CD14-positive monocyte (primary cell): ENCODE data around the gene CYB5A. TPM values are rescaled to one million over a fixed set of nuclear protein-coding genes. Genes with fewer than 3 reads are reported as not detected.

ENCODE experiments used
- DNase-seq, 3 donors: peaks; one replicate each; pipeline ENCODE4 v3.0.0-alpha.2; 2011 to 2022
- H2AFZ ChIP-seq: 2 replicates; pipeline ENCODE4 v1.6.0; 2012; ENCODE audit warnings: mild to moderate bottlenecking, low read depth, low read length, inconsistent platforms; ENCODE audit not compliant: insufficient read depth, poor library complexity, severe bottlenecking
- H3K27ac ChIP-seq, 2 donors: 1 replicate in 1 of 2; 2 replicates in 1 of 2; pipeline ENCODE4 v1.5.1; 2012 to 2013; ENCODE audit warnings: low read length in 2 of 2, control low read depth in 1 of 2, inconsistent platforms in 1 of 2, low read depth in 1 of 2, mild to moderate bottlenecking in 1 of 2
- H3K27me3 ChIP-seq, 2 donors: one replicate each; pipeline versions ENCODE4 v1.6.0 to v1.6.1; 2011 to 2013; ENCODE audit warnings: low read length in 2 of 2; ENCODE audit not compliant: control insufficient read depth in 2 of 2, insufficient read depth in 2 of 2
- H3K36me3 ChIP-seq, 2 donors: replicated peaks in 1 of 2; 1 replicate in 1 of 2; 2 replicates in 1 of 2; pipeline versions ENCODE4 v1.5.1 to v1.6.1; 2012 to 2013; ENCODE audit warnings: low read length in 2 of 2, control low read depth in 1 of 2, inconsistent platforms in 1 of 2, mild to moderate bottlenecking in 1 of 2; ENCODE audit not compliant: insufficient read depth in 2 of 2, control insufficient read depth in 1 of 2
- H3K4me1 ChIP-seq, 2 donors: 1 replicate in 1 of 2; 2 replicates in 1 of 2; pipeline versions ENCODE4 v1.5.1 to v1.6.1; 2012 to 2013; ENCODE audit warnings: low read length in 2 of 2, control low read depth in 1 of 2, inconsistent platforms in 1 of 2, mild to moderate bottlenecking in 1 of 2, moderate library complexity in 1 of 2; ENCODE audit not compliant: insufficient read depth in 2 of 2, control insufficient read depth in 1 of 2
- H3K4me2 ChIP-seq: replicated peaks from 2 replicates; pipeline ENCODE3; 2012; ENCODE audit warnings: low read length, moderate library complexity, mild to moderate bottlenecking; ENCODE audit not compliant: poor library complexity, severe bottlenecking; ENCODE audit errors: extremely low read depth
- H3K4me3 ChIP-seq, 3 experiments: fragments of 200-600 bp in 1 of 3; sonication (generic) in 1 of 3; replicated peaks in 1 of 3; 1 replicate in 2 of 3; 2 replicates in 1 of 3; pipeline ENCODE4 v1.5.1; 2011 to 2013; ENCODE audit warnings: low read length in 3 of 3, mild to moderate bottlenecking in 3 of 3, control low read depth in 2 of 3, low read depth in 2 of 3, inconsistent platforms in 1 of 3, moderate library complexity in 1 of 3
- H3K79me2 ChIP-seq: 2 replicates; pipeline ENCODE4 v1.6.0; 2012; ENCODE audit warnings: mild to moderate bottlenecking, control low read depth, inconsistent platforms, low read length, moderate library complexity; ENCODE audit not compliant: insufficient read depth
- H3K9ac ChIP-seq: 2 replicates; pipeline ENCODE4 v1.6.0; 2017; ENCODE audit warnings: low read length, mild to moderate bottlenecking; ENCODE audit not compliant: insufficient read depth, poor library complexity, severe bottlenecking
- H3K9me3 ChIP-seq, 2 donors: replicated peaks in 1 of 2; 1 replicate in 1 of 2; 2 replicates in 1 of 2; pipeline versions ENCODE4 v1.5.1 to v1.6.1; 2012 to 2013; ENCODE audit warnings: low read length in 2 of 2, control low read depth in 1 of 2; ENCODE audit not compliant: control insufficient read depth in 1 of 2, insufficient read depth in 1 of 2
- H4K20me1 ChIP-seq: 2 replicates; pipeline ENCODE4 v1.6.0; 2012; ENCODE audit warnings: mild to moderate bottlenecking, low read length, control low read depth, moderate library complexity; ENCODE audit not compliant: insufficient read depth
- H3K27ac Mint-ChIP-seq, 7 donors: one replicate each; pipeline ENCODE4 v1.8.0; 2020; ENCODE audit warnings: mild to moderate bottlenecking in 7 of 7, mixed read lengths in 7 of 7, moderate library complexity in 6 of 7, inconsistent platforms in 2 of 7
- H3K27me3 Mint-ChIP-seq, 3 donors: one replicate each; pipeline ENCODE4 v1.8.0; 2021 to 2022; ENCODE audit warnings: low read depth in 3 of 3, mild to moderate bottlenecking in 3 of 3, mixed read lengths in 3 of 3, moderate library complexity in 3 of 3, inconsistent platforms in 1 of 3
- H3K36me3 Mint-ChIP-seq, 2 donors: one replicate each; pipeline ENCODE4 v1.8.0; 2020; ENCODE audit warnings: mixed read lengths in 2 of 2, inconsistent platforms in 1 of 2, mild to moderate bottlenecking in 1 of 2
- H3K4me1 Mint-ChIP-seq: one replicate; pipeline ENCODE4 v1.8.0; 2020; ENCODE audit warnings: mild to moderate bottlenecking, mixed read lengths
- H3K4me3 Mint-ChIP-seq, 2 donors: one replicate each; pipeline ENCODE4 v1.8.0; 2020; ENCODE audit warnings: mild to moderate bottlenecking in 2 of 2, mixed read lengths in 2 of 2, moderate library complexity in 1 of 2
- H3K9me3 Mint-ChIP-seq, 7 donors: one replicate each; pipeline ENCODE4 v1.8.0; 2020 to 2022; ENCODE audit warnings: mixed read lengths in 7 of 7, mild to moderate bottlenecking in 6 of 7, moderate library complexity in 6 of 7, inconsistent platforms in 2 of 7
- CTCF ChIP-seq: fragments of 200-600 bp; IDR thresholded peaks from one replicate; pipeline ENCODE4 v1.8.0; 2022; ENCODE audit warnings: antibody characterized with exemption, mild to moderate bottlenecking
- WGBS: methylation state at CpG from one replicate; pipeline ENCODE4 v1.1.5; 2013; ENCODE audit warnings: missing lambda C conversion rate; ENCODE audit not compliant: insufficient coverage; 5-methylcytosine and 5-hydroxymethylcytosine counted together
- intact Hi-C, 2 donors: fragments of 100-400 bp; cut with micrococcal nuclease; formaldehyde crosslinking; loops; one replicate each; pipeline versions ENCODE4 v1.15.0 to v1.15.1; 2023
- polyA plus RNA-seq, 3 donors: library from polyadenylated mRNA; depleted of rRNA in 1 of 3; unstranded in 2 of 3; stranded (reverse) in 1 of 3; fragments of 300-500 nt in 2 of 3; fragments of >200 nt in 1 of 3; fragmentation: Illumina TruSeq in 2 of 3; gene quantifications; 1 replicate in 2 of 3; 2 replicates in 1 of 3; pipeline ENCODE4 v1.2.3, GENCODE V29; 2012 to 2021

The CYB5A gene
- polyA plus RNA-seq, 3 donors, result 19.0 to 27.6 (median 22.4) TPM

GRCh38 chr18:74334242-74334893, 42.6 kb upstream of the CYB5A start:
- DNase-seq, result peak in 2 of 3 donors; percentile 11 to 15
- H3K4me1 Mint-ChIP-seq, result peaks cover 11% of the 10 kb centered on the region
- H3K4me3 Mint-ChIP-seq, result peak overlapping the region in 1 of 2 donors; percentile 39

GRCh38 chr18:74333091-74333490, 41.3 kb upstream of the CYB5A start:
- WGBS, result no CpG with 5 or more reads among the region's 1 CpG
- Mint-ChIP-seq H3K4me3 (no peak overlapping the region), H3K27ac (no peak overlapping the region), H3K36me3 (no peaks in the 10 kb centered on the region), H3K9me3 (peaks cover 0 to 8% (median 6%) of the 10 kb centered on the region in 7 donors), H3K4me1 (peaks cover 11% of the 10 kb centered on the region), H3K27me3 (peaks cover 0 to 3% (median 2%) of the 10 kb centered on the region in 3 donors)
- no peak overlapping the region for H3K9ac ChIP-seq
- no peaks in the 10 kb centered on the region for H4K20me1 ChIP-seq
- H3K4me3 ChIP-seq, result no peak overlapping the region
- TF ChIP-seq CTCF, result no peak
- H3K27me3 ChIP-seq, result peaks cover 2 to 4% of the 10 kb centered on the region in 2 donors
- H3K9me3 ChIP-seq, result peaks cover 6 to 7% of the 10 kb centered on the region in 2 donors
- intact Hi-C loops, result no loop called here
- H3K4me1 ChIP-seq, result peaks cover 10 to 13% of the 10 kb centered on the region in 2 donors
- H3K27ac ChIP-seq, result no peak overlapping the region
- no peaks in the 10 kb centered on the region for H3K79me2 ChIP-seq
- H3K36me3 ChIP-seq, result no peaks in the 10 kb centered on the region
- H2AFZ ChIP-seq, result no peak overlapping the region
- no peak for DNase-seq
- no peak overlapping the region for H3K4me2 ChIP-seq

More at GRCh38 chr18:74334242-74334893, 42.6 kb upstream of the CYB5A start:
- peaks cover 6 to 7% of the 10 kb centered on the region in 2 donors for H3K9me3 ChIP-seq
- no peak overlapping the region for H3K9ac ChIP-seq
- intact Hi-C loops, result no loop called here
- no peaks in the 10 kb centered on the region for H3K36me3 Mint-ChIP-seq
- H3K4me1 ChIP-seq, result peaks cover 10 to 13% of the 10 kb centered on the region in 2 donors
- H2AFZ ChIP-seq, result no peak overlapping the region
- H3K27ac ChIP-seq, result peak overlapping the region in 1 of 2 donors; percentile 9
- no peaks in the 10 kb centered on the region for H3K36me3 ChIP-seq
- peaks cover 0 to 3% (median 2%) of the 10 kb centered on the region in 3 donors for H3K27me3 Mint-ChIP-seq
- H3K79me2 ChIP-seq, result no peaks in the 10 kb centered on the region
- H3K27ac Mint-ChIP-seq, result peak overlapping the region in 6 of 7 donors; percentile 3 to 82 (median 31)
- no peak overlapping the region for H3K4me3 ChIP-seq
- TF ChIP-seq CTCF, result no peak
- no peaks in the 10 kb centered on the region for H4K20me1 ChIP-seq
- H3K27me3 ChIP-seq, result peaks cover 4% of the 10 kb centered on the region in 2 donors
- H3K4me2 ChIP-seq, result peak overlapping the region; percentile 0
- H3K9me3 Mint-ChIP-seq, result peaks cover 0 to 8% (median 6%) of the 10 kb centered on the region in 7 donors
